DND-41 (cell line): Measurements from ENCODE around the gene SPDL1.

Experiments used
- ATAC-seq: fragments of 200-7000 bp; cut with Tn5 transposase; 3 replicates; pipeline ENCODE4 v1.9.1; 2021; ENCODE audit warnings: low read depth; ENCODE audit not compliant: insufficient read depth
- DNase-seq: peaks from one replicate; pipeline ENCODE4 v3.0.0-alpha.2; 2020
- H2AFZ ChIP-seq: 2 replicates; pipeline ENCODE4 v1.6.0; 2012; ENCODE audit warnings: low read depth, low read length
- H3K27ac ChIP-seq: 2 replicates; pipeline ENCODE4 v1.5.1; 2012; ENCODE audit warnings: low read length, inconsistent platforms
- H3K27me3 ChIP-seq: fragments of 200-600 bp; sonication (generic); 2 replicates; pipeline ENCODE4 v1.6.0; 2012; ENCODE audit warnings: low read length, mild to moderate bottlenecking, inconsistent platforms; ENCODE audit not compliant: insufficient read depth, poor library complexity
- H3K36me3 ChIP-seq: 2 replicates; pipeline ENCODE4 v1.5.1; 2012; ENCODE audit warnings: low read length, inconsistent platforms; ENCODE audit not compliant: insufficient read depth
- H3K4me1 ChIP-seq: 2 replicates; pipeline ENCODE4 v1.5.1; 2012; ENCODE audit warnings: mild to moderate bottlenecking, low read length; ENCODE audit not compliant: insufficient read depth
- H3K4me2 ChIP-seq: 2 replicates; pipeline ENCODE4 v1.6.0; 2012; ENCODE audit warnings: mild to moderate bottlenecking, moderate library complexity, low read length, inconsistent platforms; ENCODE audit not compliant: insufficient read depth
- H3K4me3 ChIP-seq, 2 experiments: fragments of 200-600 bp in 1 of 2; shearing (Covaris generic) in 1 of 2; 2 replicates each; pipeline ENCODE4 v1.5.1; 2012 to 2016; ENCODE audit warnings: inconsistent platforms in 2 of 2, low read length in 2 of 2, mild to moderate bottlenecking in 2 of 2, low read depth in 1 of 2, moderate library complexity in 1 of 2
- H3K79me2 ChIP-seq: 2 replicates; pipeline ENCODE4 v1.6.0; 2012; ENCODE audit warnings: low read length, inconsistent platforms; ENCODE audit not compliant: insufficient read depth
- H3K9ac ChIP-seq: 2 replicates; pipeline ENCODE4 v1.6.0; 2012; ENCODE audit warnings: low read depth, mild to moderate bottlenecking, inconsistent platforms, low read length, moderate library complexity
- H3K9me3 ChIP-seq: 2 replicates; pipeline ENCODE4 v1.5.1; 2012; ENCODE audit warnings: low read length, moderate library complexity, mild to moderate bottlenecking, inconsistent platforms; ENCODE audit not compliant: insufficient read depth, severe bottlenecking
- H4K20me1 ChIP-seq: 2 replicates; pipeline ENCODE4 v1.6.0; 2012; ENCODE audit warnings: low read length; ENCODE audit not compliant: insufficient read depth
- CTCF ChIP-seq: IDR thresholded peaks from 2 replicates; pipeline ENCODE4 v1.5.1; 2012; ENCODE audit warnings: borderline replicate concordance, low read length, moderate library complexity, mild to moderate bottlenecking; ENCODE audit not compliant: poor library complexity, severe bottlenecking; ENCODE audit errors: extremely low read depth
- EZH2 ChIP-seq: IDR thresholded peaks from 3 replicates; pipeline ENCODE4 v1.6.1; 2012; ENCODE audit warnings: borderline replicate concordance, low read depth, mild to moderate bottlenecking, moderate library complexity, low read length, inconsistent platforms; ENCODE audit not compliant: severe bottlenecking

The SPDL1 gene

GRCh38 chr5:169545762-169546161, 37.8 kb upstream of the SPDL1 start:
- Histone ChIP-seq H3K27me3 (peaks cover 20% of the 10 kb centered on the region), H4K20me1 (no peaks in the 10 kb centered on the region), H3K36me3 (no peaks in the 10 kb centered on the region), H3K9me3 (no peaks in the 10 kb centered on the region), H3K4me3 (no peak overlapping the region), H3K4me1 (no peaks in the 10 kb centered on the region), H3K9ac (no peak overlapping the region), H3K79me2 (no peaks in the 10 kb centered on the region), H3K27ac (no peak overlapping the region), H2AFZ (no peak overlapping the region), H3K4me2 (no peak overlapping the region)
- no peak for DNase-seq
- no peak for TF ChIP-seq EZH2
- TF ChIP-seq CTCF: no peak
- ATAC-seq: no peak

- Histone ChIP-seq H3K4me2 (no peak overlapping the region), H3K9ac (no peak overlapping the region), H3K27me3 (peaks cover 21% of the 10 kb centered on the region), H3K4me1 (no peaks in the 10 kb centered on the region), H3K79me2 (no peaks in the 10 kb centered on the region), H2AFZ (no peak overlapping the region), H4K20me1 (no peaks in the 10 kb centered on the region), H3K27ac (no peak overlapping the region), H3K9me3 (no peaks in the 10 kb centered on the region), H3K36me3 (no peaks in the 10 kb centered on the region), H3K4me3 (no peak overlapping the region)
- no peak for ATAC-seq
- DNase-seq: no peak
- TF ChIP-seq CTCF (no peak), EZH2 (no peak)
Observed at GRCh38 chr5:169546346-169546745, 37.2 kb upstream of the SPDL1 start.

- peaks cover 23% of the 10 kb centered on the region for H3K27me3 ChIP-seq
- no peaks in the 10 kb centered on the region for H3K4me1 ChIP-seq
- DNase-seq: no peak
- no peak overlapping the region for H3K9ac ChIP-seq
- no peaks in the 10 kb centered on the region for H3K36me3 ChIP-seq
- H3K27ac ChIP-seq: no peak overlapping the region
- H3K4me3 ChIP-seq: no peak overlapping the region
- H3K9me3 ChIP-seq: no peaks in the 10 kb centered on the region
- H4K20me1 ChIP-seq: no peaks in the 10 kb centered on the region
- no peak overlapping the region for H3K4me2 ChIP-seq
- H3K79me2 ChIP-seq: no peaks in the 10 kb centered on the region
- TF ChIP-seq EZH2 (no peak), CTCF (no peak)
- no peak for ATAC-seq
- H2AFZ ChIP-seq: no peak overlapping the region
Observed at GRCh38 chr5:169547508-169547907, 36.1 kb upstream of the SPDL1 start.

- TF ChIP-seq CTCF: peak; percentile 16
- TF ChIP-seq EZH2: no peak
- H3K4me2 ChIP-seq: no peak overlapping the region
- no peak overlapping the region for H3K27ac ChIP-seq
- H3K27me3 ChIP-seq: peaks cover 23% of the 10 kb centered on the region
- no peaks in the 10 kb centered on the region for H4K20me1 ChIP-seq
- H3K79me2 ChIP-seq: no peaks in the 10 kb centered on the region
- H2AFZ ChIP-seq: no peak overlapping the region
- no peak for ATAC-seq
- no peaks in the 10 kb centered on the region for H3K4me1 ChIP-seq
- no peaks in the 10 kb centered on the region for H3K36me3 ChIP-seq
- no peaks in the 10 kb centered on the region for H3K9me3 ChIP-seq
- no peak overlapping the region for H3K9ac ChIP-seq
- no peak overlapping the region for H3K4me3 ChIP-seq
- no peak for DNase-seq
Observed at GRCh38 chr5:169548315-169548714, 35.3 kb upstream of the SPDL1 start.
